Cardiac muscle cell (in vitro differentiated cells and primary cell): ENCODE results near the gene WDFY3. TPM values are rescaled to one million over a fixed set of nuclear protein-coding genes. Genes with fewer than 3 reads are reported as not detected.
A peak's percentile ranks its signal among the peaks of the same experiment; 100 is the strongest.

Experiments used
- DNase-seq, 2 donors: peaks; one replicate each; pipeline versions ENCODE4 v3.0.0 to v3.0.0-alpha.2; 2010 to 2017; ENCODE audit warnings: low read depth in 1 of 2, low spot score in 1 of 2
- H3K27ac ChIP-seq: fragments of 200-600 bp; sonication (generic); 2 replicates; pipeline ENCODE4 v1.5.1; 2016
- H3K27me3 ChIP-seq: fragments of 200-600 bp; sonication (generic); 2 replicates; pipeline ENCODE4 v1.6.0; 2016; ENCODE audit warnings: control low read depth
- H3K36me3 ChIP-seq: fragments of 200-600 bp; sonication (generic); 2 replicates; pipeline ENCODE4 v1.5.1; 2016; ENCODE audit warnings: control low read depth
- H3K4me1 ChIP-seq: fragments of 200-600 bp; sonication (generic); 2 replicates; pipeline ENCODE4 v1.8.1; 2017; ENCODE audit warnings: low read depth, mild to moderate bottlenecking, mixed run types
- H3K4me3 ChIP-seq: fragments of 200-600 bp; sonication (generic); 2 replicates; pipeline ENCODE4 v1.5.1; 2016; ENCODE audit warnings: mild to moderate bottlenecking
- H3K9me3 ChIP-seq: fragments of 200-600 bp; sonication (generic); 2 replicates; pipeline ENCODE4 v1.5.1; 2017; ENCODE audit warnings: low read depth, mild to moderate bottlenecking, control low read depth
- CTCF ChIP-seq: IDR thresholded peaks from 2 replicates; pipeline ENCODE4 v1.5.1; 2012; ENCODE audit warnings: low read depth, mild to moderate bottlenecking, low read length
- polyA plus RNA-seq: library from polyadenylated mRNA; unstranded; fragments of >200 nt; fragmentation: Nextera tagmentation; extraction: Ambion mirVana; gene quantifications from 2 replicates; pipeline ENCODE4 v1.2.1, GENCODE V29; 2016
- total RNA-seq: library from RNA; depleted of rRNA; stranded (reverse); fragments of >200 nt; gene quantifications from 2 replicates; pipeline ENCODE4 v1.2.3, GENCODE V29; 2016

WDFY3 gene
- total and polyA plus RNA-seq, 2 experiments from 2014 or later = 9.6 to 59.0 TPM

DNA sequence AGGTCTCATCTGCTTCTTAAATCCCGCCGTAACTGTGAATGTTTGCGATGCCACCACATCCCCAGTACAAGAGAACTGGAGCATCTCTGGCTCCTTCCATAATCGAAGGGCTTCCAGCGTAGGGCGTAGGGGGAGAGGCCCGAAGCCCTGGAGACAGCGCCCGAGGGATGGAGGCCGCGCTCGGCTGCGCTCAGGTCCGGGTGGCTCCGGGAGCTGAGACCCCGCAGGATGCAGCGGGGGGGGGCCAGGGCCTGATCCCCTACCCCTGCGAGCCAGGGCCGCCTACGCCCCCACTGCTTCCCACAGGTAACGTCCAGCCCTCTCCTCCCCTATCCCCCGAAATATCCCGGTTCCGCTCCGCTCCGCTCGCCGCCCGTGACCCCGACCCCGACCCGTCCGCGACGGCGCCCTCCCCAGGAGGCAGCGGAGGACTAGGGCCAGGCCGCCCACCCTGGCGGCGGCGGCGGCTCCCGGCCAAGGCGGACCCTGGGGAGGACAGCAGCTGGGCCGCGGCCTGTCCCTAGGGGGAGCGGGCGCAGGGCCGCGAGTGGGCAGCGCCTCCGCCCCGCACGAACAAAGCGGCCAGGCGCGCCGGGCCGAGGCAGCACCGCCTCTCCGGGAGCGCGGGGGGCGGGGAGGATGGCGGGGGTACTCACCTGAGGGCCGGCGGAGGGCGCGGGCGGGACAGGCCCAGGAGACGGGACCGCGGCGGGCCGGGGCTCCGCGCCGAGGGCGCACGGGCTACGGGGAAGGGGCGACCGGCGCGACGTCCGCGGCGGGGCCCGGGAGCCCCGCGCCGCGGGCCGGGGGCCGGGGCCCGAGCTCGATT lies 723 bp downstream of the WDFY3 start:
- no peaks in the 10 kb centered on the region for H3K36me3 ChIP-seq
- peak; percentile 42 to 74 for DNase-seq
- no peaks in the 10 kb centered on the region for H3K9me3 ChIP-seq
- peak overlapping the region; percentile 94 for H3K27ac ChIP-seq
- peaks cover 9% of the 10 kb centered on the region for H3K4me1 ChIP-seq
- H3K4me3 ChIP-seq = peak overlapping the region; percentile 72
- no peak for TF ChIP-seq CTCF
- no peaks in the 10 kb centered on the region for H3K27me3 ChIP-seq

DNA sequence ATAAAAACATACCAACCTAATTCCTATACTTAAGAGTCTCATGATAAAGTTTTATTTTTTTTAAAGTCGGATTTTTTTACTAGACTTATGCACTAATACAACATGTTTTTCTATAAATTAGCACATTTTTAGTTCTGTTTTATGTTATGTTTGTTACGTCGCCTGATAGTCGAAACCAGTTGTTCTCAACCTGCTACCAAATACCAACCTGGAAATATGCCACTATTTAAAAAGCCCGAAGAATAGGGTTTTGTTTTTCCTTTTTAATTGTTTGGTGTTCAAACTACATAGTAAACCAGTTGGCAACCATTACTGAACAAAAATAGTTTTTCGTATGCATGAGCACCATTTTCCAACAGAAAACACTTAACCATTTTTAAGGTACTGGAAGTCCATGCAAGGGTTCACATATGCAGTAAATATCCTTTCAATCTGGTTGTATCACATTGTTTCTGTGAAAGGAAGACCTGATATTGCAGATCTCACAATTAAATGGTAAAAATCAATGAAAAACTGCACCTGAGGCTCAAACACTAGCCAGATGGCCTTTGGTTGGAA lies 1.4 kb downstream of the WDFY3 start:
- H3K9me3 ChIP-seq = no peaks in the 10 kb centered on the region
- peak overlapping the region; percentile 94 for H3K27ac ChIP-seq
- H3K36me3 ChIP-seq = no peaks in the 10 kb centered on the region
- H3K27me3 ChIP-seq = no peaks in the 10 kb centered on the region
- H3K4me1 ChIP-seq = peaks cover 9% of the 10 kb centered on the region
- peak overlapping the region; percentile 72 for H3K4me3 ChIP-seq
- DNase-seq = no peak
- TF ChIP-seq CTCF = no peak

GRCh38 chr4:84962102-84962501 lies 4.4 kb downstream of the WDFY3 start:
- DNase-seq = no peak
- Histone ChIP-seq H3K27me3 (no peaks in the 10 kb centered on the region), H3K36me3 (no peaks in the 10 kb centered on the region), H3K4me3 (no peak overlapping the region), H3K27ac (no peak overlapping the region), H3K4me1 (peaks cover 9% of the 10 kb centered on the region), H3K9me3 (no peaks in the 10 kb centered on the region)
- no peak for TF ChIP-seq CTCF

DNA sequence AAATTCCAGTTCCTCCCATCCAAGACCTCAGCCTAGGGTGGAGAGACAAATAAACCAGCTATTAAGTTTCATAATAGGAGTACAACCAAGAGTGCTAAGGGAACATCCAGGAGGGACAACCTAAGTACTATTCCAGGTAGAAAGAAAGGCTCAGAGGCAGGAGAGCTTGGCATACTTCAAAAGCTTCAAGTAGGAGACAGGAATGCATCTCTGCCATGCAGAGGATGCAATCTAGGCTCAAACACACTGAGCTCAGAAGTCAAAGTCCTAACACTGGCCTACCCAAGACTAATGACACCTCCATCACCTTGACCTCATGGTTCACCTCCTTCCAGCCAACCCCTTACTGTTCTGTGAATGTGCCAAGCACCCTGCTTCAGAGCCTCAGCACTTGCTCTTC lies 8.1 kb downstream of the WDFY3 start:
- Histone ChIP-seq H3K27me3 (no peaks in the 10 kb centered on the region), H3K9me3 (no peaks in the 10 kb centered on the region), H3K4me3 (no peak overlapping the region), H3K36me3 (no peaks in the 10 kb centered on the region), H3K4me1 (peaks cover 15% of the 10 kb centered on the region), H3K27ac (no peak overlapping the region)
- TF ChIP-seq CTCF = no peak
- DNase-seq = no peak

DNA sequence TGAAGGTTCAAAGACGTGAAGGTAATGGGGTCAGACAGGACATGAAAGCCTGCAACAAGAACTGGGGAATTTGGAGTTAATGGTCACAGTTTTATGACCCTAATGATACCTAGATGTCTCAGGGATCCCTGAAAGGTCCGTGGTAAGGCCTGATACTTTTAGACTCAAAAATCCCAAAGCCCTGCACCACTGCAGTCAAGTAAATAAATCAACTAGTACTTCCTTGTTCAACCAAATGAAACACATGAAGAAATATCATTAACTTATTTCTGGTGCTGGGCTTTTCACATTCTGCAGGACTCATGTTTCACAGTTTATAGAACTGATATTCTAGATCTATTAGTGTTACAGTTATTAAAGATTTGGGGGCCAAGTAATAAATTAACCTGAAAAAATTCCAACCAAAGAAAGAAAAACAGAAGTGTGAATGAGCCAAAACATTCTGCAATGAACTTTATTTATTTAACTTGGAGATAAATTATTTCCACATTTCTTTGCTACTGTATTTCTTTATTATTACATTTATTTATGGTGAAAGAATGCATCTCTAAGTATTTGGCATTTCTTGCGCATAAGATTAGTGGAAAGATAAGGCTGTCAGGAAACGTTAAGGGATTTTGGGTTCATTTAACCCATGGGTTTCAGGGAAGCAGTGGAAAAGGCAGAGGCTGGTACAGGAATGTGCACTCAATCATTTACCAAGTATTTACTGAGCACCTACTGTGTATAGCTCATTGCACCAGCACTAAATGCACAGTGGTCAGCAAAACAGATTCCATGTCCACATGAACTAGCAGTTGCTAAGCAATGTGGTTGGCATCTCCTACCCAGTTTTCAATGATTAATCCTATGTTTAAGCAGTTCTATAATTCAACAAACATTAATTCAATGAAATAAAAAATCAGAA lies 8.7 kb downstream of the WDFY3 start:
- H3K36me3 ChIP-seq = no peaks in the 10 kb centered on the region
- peaks cover 15% of the 10 kb centered on the region for H3K4me1 ChIP-seq
- no peak overlapping the region for H3K27ac ChIP-seq
- TF ChIP-seq CTCF = no peak
- H3K9me3 ChIP-seq = no peaks in the 10 kb centered on the region
- no peaks in the 10 kb centered on the region for H3K27me3 ChIP-seq
- no peak for DNase-seq
- no peak overlapping the region for H3K4me3 ChIP-seq
